ENCODE results near the gene RAB3D.
A peak's percentile ranks its signal among the peaks of the same experiment; 100 is the strongest.

RAB3D gene

DNA sequence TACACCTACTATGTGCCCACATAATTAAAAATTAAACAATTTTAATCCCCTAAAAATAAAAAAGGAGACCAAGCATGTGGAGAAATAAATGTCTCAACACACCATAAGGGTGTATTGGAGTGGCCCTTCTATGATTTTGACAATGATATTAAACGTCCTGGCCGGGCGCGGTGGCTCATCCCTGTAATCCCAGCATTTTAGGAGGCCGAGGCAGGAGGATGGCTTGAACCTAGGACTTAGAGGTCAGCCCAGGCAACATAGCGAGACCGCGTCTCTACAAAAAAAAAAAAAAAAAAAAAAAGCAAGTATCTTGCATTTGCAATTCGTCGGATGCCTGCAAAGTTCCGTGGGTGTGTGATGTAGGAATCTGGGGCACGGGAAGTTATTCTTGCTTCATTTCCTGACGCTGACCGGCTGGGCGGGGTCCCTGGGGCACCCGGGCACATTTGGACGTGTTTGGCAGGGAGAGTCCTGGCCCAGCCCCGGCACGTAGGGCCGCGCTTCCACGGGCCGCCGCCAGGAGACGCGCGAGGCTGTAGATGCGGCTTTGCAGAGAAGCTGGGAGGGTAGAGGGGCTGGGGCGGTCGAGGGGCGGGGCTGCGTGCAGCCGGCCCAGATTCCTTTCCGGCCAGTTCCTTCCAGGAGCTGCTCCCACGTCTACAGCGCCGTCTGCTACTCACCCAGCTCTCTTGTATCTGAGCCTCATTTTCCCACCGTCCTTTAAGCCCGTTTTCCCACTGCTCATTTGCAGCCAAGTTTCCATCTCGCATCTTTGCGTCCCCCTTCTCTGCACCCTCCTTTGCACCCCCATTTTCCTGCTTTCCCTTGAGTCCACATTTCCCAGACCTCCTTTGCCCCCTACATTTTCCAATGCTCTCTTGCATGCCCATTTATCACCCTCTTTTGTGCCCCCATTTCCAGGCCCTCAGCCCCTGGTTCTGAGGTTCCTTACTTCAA, 45.7 kb downstream of the RAB3D start (continued):
- TF ChIP-seq ZNF629 (tag by site-specific recombination; IDR thresholded peaks at IDR 0.05) (peak; percentile 50), KLF8 (tag by site-specific recombination; IDR thresholded peaks at IDR 0.05) (peak; percentile 90), ZBTB26 (tag by site-specific recombination; optimal IDR thresholded peaks at IDR 0.05) (peak; percentile 43), ZNF555 (tag by site-specific recombination; conservative IDR thresholded peaks at IDR 0.05) (no peak), ZNF24 (tag by site-specific recombination; IDR thresholded peaks at IDR 0.05) (peak; percentile 57; the same call in 1 of the 2 replicates), ZFP37 (tag by site-specific recombination; IDR thresholded peaks at IDR 0.05) (no peak), ZBTB44 (tag by site-specific recombination; IDR thresholded peaks at IDR 0.05) (peak; percentile 53; the same call in 1 of the 2 replicates), SP7 (tag by site-specific recombination; IDR thresholded peaks at IDR 0.05) (peak; percentile 68), ZNF335 (tag by site-specific recombination; conservative IDR thresholded peaks at IDR 0.05) (peak; percentile 62)

DNA sequence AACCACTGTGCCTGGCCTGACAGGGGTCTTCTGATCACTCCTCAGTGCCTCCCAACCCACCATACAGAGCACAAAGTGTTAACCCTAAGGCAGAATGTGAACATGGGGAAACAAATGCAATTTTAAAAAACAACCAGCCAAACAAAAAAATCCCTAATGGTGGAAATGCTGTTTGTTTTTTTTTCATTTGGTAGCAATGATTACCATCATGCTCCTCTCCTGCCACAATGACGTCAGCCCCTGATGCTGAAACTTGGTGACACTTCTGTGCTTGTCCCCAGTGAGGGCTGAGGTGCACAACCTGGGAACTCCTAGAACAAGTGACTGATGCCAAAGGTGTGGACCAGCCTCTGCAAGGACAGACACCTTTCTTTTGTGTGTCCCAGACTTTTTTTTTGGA, 47.5 kb downstream of the RAB3D start:
- TF ChIP-seq ATF2 (tag by site-specific recombination; IDR thresholded peaks at IDR 0.05; ENCODE audit: low read depth) (peak; percentile 79), ZNF433 (tag by site-specific recombination; IDR thresholded peaks at IDR 0.05; ENCODE audit: low read depth) (no peak), OSR2 (tag by site-specific recombination; IDR thresholded peaks at IDR 0.05) (peak; percentile 32; the same call in 1 of the 2 replicates)
- H3K36me3 ChIP-seq (ENCODE audit: control insufficient read depth in 2 of 2, insufficient read depth in 1 of 2, low read length in 2 of 2): no peaks in the 10 kb centered on the region
- POLR2A ChIA-PET: no interaction called here
- H3K9me3 ChIP-seq (ENCODE audit: control insufficient read depth, insufficient read depth, low read depth, low read length): no peaks in the 10 kb centered on the region
- CTCF ChIA-PET: interaction anchor here (0.7 to 1.3 kb wide), 3 partner anchors 83 to 161 kb away, joined by 3 to 9 read pairs (median 4); partner anchors contain the start of gene SWSAP1
- no peaks in the 10 kb centered on the region; the same call in 1 of the 2 replicates for H3K4me1 ChIP-seq (ENCODE audit: control insufficient read depth, insufficient read depth, low read length)
- H3K27ac ChIP-seq (ENCODE audit: extremely low read depth, low read depth, low read length): no peak overlapping the region
- no peak overlapping the region for H3K4me3 ChIP-seq (ENCODE audit: low read depth, low read length)

- no peaks in the 10 kb centered on the region for H3K9me3 ChIP-seq (ENCODE audit: control insufficient read depth, insufficient read depth, low read depth, low read length)
- ChIA-PET CTCF (interaction anchor here (0.6 to 2.7 kb wide), 4 partner anchors 48 to 191 kb away, joined by 3 to 9 read pairs (median 4); no protein-coding TSS in a partner anchor), POLR2A (no interaction called here)
- no peak overlapping the region for H3K27ac ChIP-seq (ENCODE audit: extremely low read depth, low read depth, low read length)
- H3K36me3 ChIP-seq (ENCODE audit: control insufficient read depth in 2 of 2, insufficient read depth in 1 of 2, low read length in 2 of 2): no peaks in the 10 kb centered on the region
- no peak for TF ChIP-seq ZIC2 (tag by site-specific recombination; IDR thresholded peaks at IDR 0.05)
- H3K4me1 ChIP-seq (ENCODE audit: control insufficient read depth, insufficient read depth, low read length): no peaks in the 10 kb centered on the region; the same call in 1 of the 2 replicates
- no peak overlapping the region for H3K4me3 ChIP-seq (ENCODE audit: low read depth, low read length)
Measured at GRCh38 chr19:11291415-11291814, 48.0 kb downstream of the RAB3D start.

DNA sequence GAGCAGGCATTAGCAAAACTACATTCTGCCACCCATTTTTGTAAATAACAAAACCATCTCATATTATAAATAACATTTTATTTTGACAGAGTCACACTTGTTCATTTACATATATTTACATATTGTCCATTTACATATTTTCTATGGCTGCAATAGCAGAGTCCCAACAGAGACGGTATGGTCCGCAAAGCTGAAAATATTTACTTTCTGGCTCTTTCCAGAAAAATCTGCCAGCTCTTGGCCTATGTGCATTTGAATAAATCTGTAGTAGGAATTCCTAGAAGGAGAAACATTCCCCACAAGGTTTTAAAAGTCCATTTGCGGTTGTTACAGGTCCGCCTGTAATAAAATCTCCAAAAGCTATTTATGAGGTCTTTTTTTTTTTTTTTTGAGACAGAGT, 49.2 kb downstream of the RAB3D start:
- Histone ChIP-seq H3K9me3 (ENCODE audit: control insufficient read depth, insufficient read depth, low read depth, low read length) (no peaks in the 10 kb centered on the region), H3K4me1 (ENCODE audit: control insufficient read depth, insufficient read depth, low read length) (no peaks in the 10 kb centered on the region; the same call in 1 of the 2 replicates), H3K36me3 (ENCODE audit: control insufficient read depth in 2 of 2, insufficient read depth in 1 of 2, low read length in 2 of 2) (no peaks in the 10 kb centered on the region), H3K27ac (ENCODE audit: extremely low read depth, low read depth, low read length) (no peak overlapping the region), H3K4me3 (ENCODE audit: low read depth, low read length) (no peak overlapping the region)
- ChIA-PET POLR2A (interaction anchor here (0.7 to 1.0 kb wide), 3 partner anchors 86 to 164 kb away, joined by 3 to 4 read pairs (median 3); no protein-coding TSS in a partner anchor), CTCF (interaction anchor here (0.6 to 2.7 kb wide), 7 partner anchors 8 to 192 kb away, joined by 3 to 9 read pairs (median 4); partner anchors contain the start of genes ODAD3 and PRKCSH)
- TF ChIP-seq ZNF394 (tag by site-specific recombination; IDR thresholded peaks at IDR 0.05; ENCODE audit: borderline replicate concordance) (no peak), ZNF664 (tag by site-specific recombination; IDR thresholded peaks at IDR 0.05) (no peak), WT1 (tag by site-specific recombination; IDR thresholded peaks at IDR 0.05) (no peak), MYNN (tag by site-specific recombination; IDR thresholded peaks at IDR 0.05; ENCODE audit: borderline replicate concordance) (no peak), ZNF350 (tag by site-specific recombination; IDR thresholded peaks at IDR 0.05) (no peak), KLF1 (tag by site-specific recombination; IDR thresholded peaks at IDR 0.05) (no peak), ZFP41 (tag by site-specific recombination; IDR thresholded peaks at IDR 0.05; ENCODE audit: borderline replicate concordance) (no peak), ZSCAN23 (tag by site-specific recombination; IDR thresholded peaks at IDR 0.05) (no peak), ZNF571 (tag by site-specific recombination; IDR thresholded peaks at IDR 0.05) (no peak)
